Measurements from ENCODE around the gene ABHD11.
A peak's percentile ranks its signal among the peaks of the same experiment; 100 is the strongest.
"Not testable (repeated sequence)": the region's sequence is repeated elsewhere in the genome, so short reads cannot be mapped to it uniquely, and the experiment has no call there.

ABHD11 gene

GRCh38 chr7:73721377-73721817 lies 17.2 kb downstream of the ABHD11 start:
- Histone ChIP-seq H3K27me3 (peaks cover 0 to 5% of the 10 kb centered on the region in 2 donors), H3K4me1 (peaks cover 0 to 54% (median 50%) of the 10 kb centered on the region in 4 donors), H3K27ac (peak overlapping the region; percentile 72 to 81), H3K4me3 (no peak overlapping the region), H3K9me3 (no peaks in the 10 kb centered on the region), H3K36me3 (no peaks in the 10 kb centered on the region)
- intact Hi-C loops (cut with DNase I; ENCODE audit: low total_unique reads): loop anchor here (5.0 kb wide), 2 partner anchors 39 to 99 kb away; partner anchors contain the start of genes BUD23, DNAJC30 and MLXIPL
- TF ChIP-seq, protein P1, sequence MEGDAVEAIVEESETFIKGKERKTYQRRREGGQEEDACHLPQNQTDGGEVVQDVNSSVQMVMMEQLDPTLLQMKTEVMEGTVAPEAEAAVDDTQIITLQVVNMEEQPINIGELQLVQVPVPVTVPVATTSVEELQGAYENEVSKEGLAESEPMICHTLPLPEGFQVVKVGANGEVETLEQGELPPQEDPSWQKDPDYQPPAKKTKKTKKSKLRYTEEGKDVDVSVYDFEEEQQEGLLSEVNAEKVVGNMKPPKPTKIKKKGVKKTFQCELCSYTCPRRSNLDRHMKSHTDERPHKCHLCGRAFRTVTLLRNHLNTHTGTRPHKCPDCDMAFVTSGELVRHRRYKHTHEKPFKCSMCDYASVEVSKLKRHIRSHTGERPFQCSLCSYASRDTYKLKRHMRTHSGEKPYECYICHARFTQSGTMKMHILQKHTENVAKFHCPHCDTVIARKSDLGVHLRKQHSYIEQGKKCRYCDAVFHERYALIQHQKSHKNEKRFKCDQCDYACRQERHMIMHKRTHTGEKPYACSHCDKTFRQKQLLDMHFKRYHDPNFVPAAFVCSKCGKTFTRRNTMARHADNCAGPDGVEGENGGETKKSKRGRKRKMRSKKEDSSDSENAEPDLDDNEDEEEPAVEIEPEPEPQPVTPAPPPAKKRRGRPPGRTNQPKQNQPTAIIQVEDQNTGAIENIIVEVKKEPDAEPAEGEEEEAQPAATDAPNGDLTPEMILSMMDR (IDR thresholded peaks at IDR 0.05): no peak
- DNase-seq: peak; percentile 77 to 92

DNA sequence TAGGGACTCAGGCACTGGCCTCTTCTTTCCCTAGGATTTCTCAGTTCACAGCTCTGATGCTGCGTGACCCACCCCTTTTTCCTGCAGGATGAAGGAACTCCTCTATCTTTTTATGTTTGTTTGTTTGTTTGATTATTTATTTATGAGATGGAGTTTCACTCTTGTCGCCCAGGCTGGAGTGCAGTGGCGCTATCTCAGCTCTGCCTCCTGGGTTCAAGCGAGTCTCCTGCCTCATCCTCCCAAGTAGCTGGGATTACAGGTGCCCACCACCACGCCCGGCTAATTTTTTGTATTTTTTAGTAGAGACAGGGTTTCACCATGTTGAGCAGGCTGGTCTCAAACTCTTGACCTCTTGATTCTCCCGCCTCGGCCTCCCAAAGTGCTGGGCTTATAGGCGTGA lies 18.2 kb downstream of the ABHD11 start:
- Histone ChIP-seq H3K27ac (peak overlapping the region; percentile 72 to 81), H3K4me1 (peaks cover 0 to 60% (median 53%) of the 10 kb centered on the region in 4 donors)
- DNase-seq, H3K36me3 ChIP-seq, H3K9me3 ChIP-seq, H3K27me3 ChIP-seq, H3K4me3 ChIP-seq: not testable (repeated sequence)
- intact Hi-C loops (cut with DNase I; ENCODE audit: low total_unique reads): loop anchor here (5.0 kb wide), 2 partner anchors 38 to 98 kb away; partner anchors contain the start of genes BUD23, DNAJC30 and MLXIPL

- peak overlapping the region; percentile 63 to 82 for H3K4me3 ChIP-seq
- no peaks in the 10 kb centered on the region for H3K27me3 ChIP-seq
- intact Hi-C loops (cut with DNase I; ENCODE audit: low total_unique reads): loop anchor here (5.0 kb wide), 2 partner anchors 37 to 97 kb away; partner anchors contain the start of genes BUD23, DNAJC30 and MLXIPL
- H3K27ac ChIP-seq: peak overlapping the region; percentile 72 to 81
- TF ChIP-seq, protein P1 (IDR thresholded peaks at IDR 0.05): no peak
- H3K9me3 ChIP-seq: no peaks in the 10 kb centered on the region
- H3K4me1 ChIP-seq: peaks cover 0 to 60% (median 55%) of the 10 kb centered on the region in 4 donors
- no peaks in the 10 kb centered on the region for H3K36me3 ChIP-seq
- no peak for DNase-seq
These were observed 18.8 kb downstream of the ABHD11 start for GRCh38 chr7:73719806-73720169.

- DNase-seq: no peak
- Histone ChIP-seq H3K27ac (peak within 1 kb of the TSS; percentile 72 to 81), H3K27me3 (no peaks in the 10 kb centered on the region), H3K4me1 (peaks cover 0 to 60% (median 55%) of the 10 kb centered on the region in 4 donors), H3K36me3 (no peaks in the 10 kb centered on the region), H3K4me3 (peak within 1 kb of the TSS; percentile 63 to 82), H3K9me3 (no peaks in the 10 kb centered on the region)
- TF ChIP-seq, protein P1 (IDR thresholded peaks at IDR 0.05): no peak
- intact Hi-C loops (cut with DNase I; ENCODE audit: low total_unique reads): no loop called here
These were observed 19.4 kb downstream of the ABHD11 start, which contains the start of gene STX1A for GRCh38 chr7:73718905-73719805. STX1A (minus strand) TSS chr7:73719669; CDS start chr7:73719631, 38 bp downstream.

- Histone ChIP-seq H3K4me1 (peaks cover 0 to 60% (median 55%) of the 10 kb centered on the region in 4 donors), H3K27ac (peak overlapping the region; percentile 52 to 81), H3K9me3 (no peaks in the 10 kb centered on the region), H3K4me3 (peak overlapping the region; percentile 63 to 82), H3K27me3 (no peaks in the 10 kb centered on the region), H3K36me3 (no peaks in the 10 kb centered on the region)
- TF ChIP-seq, protein P1 (IDR thresholded peaks at IDR 0.05): no peak
- no peak for DNase-seq
- intact Hi-C loops (cut with DNase I; ENCODE audit: low total_unique reads): no loop called here
These were observed 20.1 kb downstream of the ABHD11 start for GRCh38 chr7:73718438-73718881.

GRCh38 chr7:73717991-73718405 lies 20.6 kb downstream of the ABHD11 start:
- intact Hi-C loops (cut with DNase I; ENCODE audit: low total_unique reads): no loop called here
- Histone ChIP-seq H3K27ac (peak overlapping the region; percentile 50 to 81), H3K9me3 (no peaks in the 10 kb centered on the region), H3K27me3 (no peaks in the 10 kb centered on the region), H3K4me1 (peaks cover 0 to 60% (median 55%) of the 10 kb centered on the region in 4 donors), H3K36me3 (no peaks in the 10 kb centered on the region), H3K4me3 (peak overlapping the region; percentile 63 to 82)
- DNase-seq: no peak
- TF ChIP-seq, protein P1 (IDR thresholded peaks at IDR 0.05): no peak

All from tibial artery (tissue), 4 donors.